Measurements from ENCODE around the gene RIC8A. TPM values are rescaled to one million over a fixed set of nuclear protein-coding genes. Genes with fewer than 3 reads are reported as not detected.

Gene RIC8A
- total RNA-seq, 2 experiments from 2014 or later: 98.7 to 103 TPM

DNA sequence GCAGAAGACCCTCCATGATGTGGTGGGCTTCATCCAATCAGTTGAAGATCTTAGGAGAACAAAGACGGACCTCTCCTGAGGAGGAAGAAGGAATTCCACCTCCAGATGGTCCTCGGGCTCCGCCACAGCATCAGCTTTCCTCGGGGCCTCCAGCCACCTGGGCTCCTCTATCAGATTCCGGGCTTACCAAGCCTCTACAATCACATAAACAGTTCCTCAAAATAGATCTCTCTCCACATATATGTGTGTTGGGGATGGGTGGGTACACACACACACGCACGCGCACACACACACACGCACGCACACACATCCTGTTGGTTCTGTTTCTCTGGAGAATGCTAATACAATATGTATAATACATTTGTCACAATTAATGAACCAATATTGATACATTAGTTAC lies 51.9 kb downstream of the RIC8A start:
- Mint-ChIP-seq H3K4me3 (no peak overlapping the region), H3K4me1 (no peaks in the 10 kb centered on the region), H3K27ac (no peak overlapping the region), H3K36me3 (ENCODE audit: low read depth) (no peaks in the 10 kb centered on the region), H3K9me3 (no peaks in the 10 kb centered on the region), H3K27me3 (peaks cover 8% of the 10 kb centered on the region)
- no peak for DNase-seq
- ChIA-PET CTCF (interaction anchor here (2.5 kb wide), 1 partner anchor 9 kb away, joined by 10 read pairs; no protein-coding TSS in a partner anchor), POLR2A (interaction anchor here (1.9 kb wide), 1 partner anchor 9 kb away, joined by 9 read pairs; no protein-coding TSS in a partner anchor)

- Mint-ChIP-seq H3K4me1 (peaks cover 2% of the 10 kb centered on the region), H3K27ac (no peak overlapping the region), H3K27me3 (peaks cover 8% of the 10 kb centered on the region), H3K36me3 (ENCODE audit: low read depth) (no peaks in the 10 kb centered on the region), H3K4me3 (no peak overlapping the region), H3K9me3 (peaks cover 1% of the 10 kb centered on the region)
- CTCF ChIA-PET: interaction anchor here (1.3 kb wide), 1 partner anchor 11 kb away, joined by 6 read pairs; no protein-coding TSS in a partner anchor
- no peak for DNase-seq
- POLR2A ChIA-PET: interaction anchor here (1.0 to 1.4 kb wide), 2 partner anchors 11 kb away, joined by 4 read pairs; no protein-coding TSS in a partner anchor
Observed at GRCh38 chr11:261624-262023, 54.1 kb downstream of the RIC8A start.

Other genes with a start within 250 kb of the RIC8A start
- gene SCGB1C1, start 14.6 kb upstream of the RIC8A start, total RNA-seq: not detected
- 10 to 100 TPM; 39.3 to 44.5 TPM for gene BET1L, start 309 bp upstream of the RIC8A start, total RNA-seq
- 10 to 100 TPM; 11.6 to 16.3 TPM for gene SIRT3, start 28.6 kb downstream of the RIC8A start, total RNA-seq
- gene PSMD13, start 29.3 kb downstream of the RIC8A start, total RNA-seq: 100 to 1,000 TPM; 156 to 160 TPM
- 1 to 10 TPM; 2.5 TPM for gene NLRP6, start 70.7 kb downstream of the RIC8A start, total RNA-seq
- 100 to 1,000 TPM; 113 to 117 TPM for gene PGGHG, start 81.4 kb downstream of the RIC8A start, total RNA-seq
- not detected for gene IFITM5, start 91.8 kb downstream of the RIC8A start, total RNA-seq
- 1,000 to 10,000 TPM; 1,637 to 1,643 TPM for gene IFITM2, start 100.1 kb downstream of the RIC8A start, total RNA-seq
- 1,000 to 10,000 TPM; 1,010 to 1,055 TPM for gene IFITM1, start 106.3 kb downstream of the RIC8A start, total RNA-seq
- 10 to 100 TPM; 52.3 to 58.8 TPM for gene IFITM3, start 113.2 kb downstream of the RIC8A start, total RNA-seq
- gene B4GALNT4, start 161.8 kb downstream of the RIC8A start, total RNA-seq: under 1 TPM; 0.23 to 0.53 TPM
- not detected for gene PKP3, start 186.5 kb downstream of the RIC8A start, total RNA-seq
- 100 to 1,000 TPM; 170 to 178 TPM for gene SIGIRR, start 207.3 kb downstream of the RIC8A start, total RNA-seq
- gene ANO9, start 234.3 kb downstream of the RIC8A start, total RNA-seq: 10 to 100 TPM; 69.2 to 73.5 TPM
- gene PTDSS2, start 242.6 kb downstream of the RIC8A start, total RNA-seq: 10 to 100 TPM; 20.1 to 21.5 TPM